ENCODE data around the gene REG4.
"Not testable (repeated sequence)": the region's sequence is repeated elsewhere in the genome, so short reads cannot be mapped to it uniquely, and the experiment has no call there.

The REG4 gene

GRCh38 chr1:119853155-119853554 lies 41.9 kb upstream of the REG4 start:
- no peaks in the 10 kb centered on the region for H4K20me1 ChIP-seq (ENCODE audit: insufficient read depth, low read length, poor library complexity, severe bottlenecking)
- no peak overlapping the region for H3K9ac ChIP-seq (ENCODE audit: low read depth, low read length, poor library complexity, severe bottlenecking)
- peaks cover 4% of the 10 kb centered on the region for H3K4me1 ChIP-seq (ENCODE audit: insufficient read depth, low read length, poor library complexity, severe bottlenecking)

GRCh38 chr1:119844206-119844605 lies 32.9 kb upstream of the REG4 start:
- peak; percentile 62 for TF ChIP-seq CTCF (conservative IDR thresholded peaks at IDR 0.05; ENCODE audit: low read length)
- H3K9ac ChIP-seq (ENCODE audit: low read depth, low read length, poor library complexity, severe bottlenecking); H3K4me3 ChIP-seq (ENCODE audit: low read length, poor library complexity, severe bottlenecking); H3K9me2 ChIP-seq (replicated peaks; ENCODE audit: low read depth, low read length); H3K36me3 ChIP-seq (ENCODE audit: insufficient read depth, low read length); H4K20me1 ChIP-seq (ENCODE audit: insufficient read depth, low read length, poor library complexity, severe bottlenecking); H3K4me2 ChIP-seq (ENCODE audit: low read depth, low read length, poor library complexity, severe bottlenecking); H3F3A ChIP-seq (ENCODE audit: low read depth); H3K9me3 ChIP-seq (ENCODE audit: insufficient read depth, low read depth, low read length); H3K79me2 ChIP-seq (ENCODE audit: insufficient read depth, low read length); H3K4me1 ChIP-seq (ENCODE audit: insufficient read depth, low read length, poor library complexity, severe bottlenecking); H3K27me3 ChIP-seq (ENCODE audit: insufficient read depth, low read length, poor library complexity, severe bottlenecking): not testable (repeated sequence)
- peak overlapping the region; percentile 33; the same call in 1 of the 2 replicates for H2AFZ ChIP-seq (ENCODE audit: low read length)

More at GRCh38 chr1:119853155-119853554, 41.9 kb upstream of the REG4 start:
- no peaks in the 10 kb centered on the region for H3F3A ChIP-seq (ENCODE audit: low read depth)
- TF ChIP-seq EZH2phosphoT487 (IDR thresholded peaks at IDR 0.05; ENCODE audit: borderline replicate concordance) (no peak), CTCF (conservative IDR thresholded peaks at IDR 0.05; ENCODE audit: low read length) (no peak)
- no peaks in the 10 kb centered on the region for H3K27me3 ChIP-seq (ENCODE audit: insufficient read depth, low read length, poor library complexity, severe bottlenecking)
- no peaks in the 10 kb centered on the region for H3K36me3 ChIP-seq (ENCODE audit: insufficient read depth, low read length)
- H3K9me2 ChIP-seq (replicated peaks; ENCODE audit: low read depth, low read length): no peaks in the 10 kb centered on the region
- no peak overlapping the region for H3K4me3 ChIP-seq (ENCODE audit: low read length, poor library complexity, severe bottlenecking)
- no peak overlapping the region for H3K4me2 ChIP-seq (ENCODE audit: low read depth, low read length, poor library complexity, severe bottlenecking)
- no peaks in the 10 kb centered on the region for H3K79me2 ChIP-seq (ENCODE audit: insufficient read depth, low read length)
- no peaks in the 10 kb centered on the region for H3K9me3 ChIP-seq (ENCODE audit: insufficient read depth, low read depth, low read length)
- H2AFZ ChIP-seq (ENCODE audit: low read length): no peak overlapping the region

GRCh38 chr1:119841306-119841705 lies 30.0 kb upstream of the REG4 start:
- no peaks in the 10 kb centered on the region for H3K79me2 ChIP-seq (ENCODE audit: insufficient read depth, low read length)
- H3K9ac ChIP-seq (ENCODE audit: low read depth, low read length, poor library complexity, severe bottlenecking): no peak overlapping the region
- no peaks in the 10 kb centered on the region for H3K9me3 ChIP-seq (ENCODE audit: insufficient read depth, low read depth, low read length)
- no peaks in the 10 kb centered on the region for H3K27me3 ChIP-seq (ENCODE audit: insufficient read depth, low read length, poor library complexity, severe bottlenecking)
- H3K9me2 ChIP-seq (replicated peaks; ENCODE audit: low read depth, low read length): no peaks in the 10 kb centered on the region
- no peaks in the 10 kb centered on the region for H3K4me1 ChIP-seq (ENCODE audit: insufficient read depth, low read length, poor library complexity, severe bottlenecking)
- TF ChIP-seq EZH2phosphoT487 (IDR thresholded peaks at IDR 0.05; ENCODE audit: borderline replicate concordance) (no peak), CTCF (conservative IDR thresholded peaks at IDR 0.05; ENCODE audit: low read length) (no peak)
- H3K4me2 ChIP-seq (ENCODE audit: low read depth, low read length, poor library complexity, severe bottlenecking): no peak overlapping the region
- no peak overlapping the region for H2AFZ ChIP-seq (ENCODE audit: low read length)
- no peak overlapping the region for H3K4me3 ChIP-seq (ENCODE audit: low read length, poor library complexity, severe bottlenecking)
- H4K20me1 ChIP-seq (ENCODE audit: insufficient read depth, low read length, poor library complexity, severe bottlenecking): no peaks in the 10 kb centered on the region
- H3K36me3 ChIP-seq (ENCODE audit: insufficient read depth, low read length): no peaks in the 10 kb centered on the region
- H3F3A ChIP-seq (ENCODE audit: low read depth): no peaks in the 10 kb centered on the region
